Activated CD4-positive, alpha-beta memory T cell treated with anti-CD3 and anti-CD28 coated beads, Interleukin-2, amount 10 ng/mL, durations not matched to agents 7 days and 5 days (primary cell): ENCODE data around the gene OR2L8. TPM values are rescaled to one million over a fixed set of nuclear protein-coding genes. Genes with fewer than 3 reads are reported as not detected.
"Not testable (repeated sequence)": the region's sequence is repeated elsewhere in the genome, so short reads cannot be mapped to it uniquely, and the experiment has no call there.

Source experiments
- CTCF ChIA-PET: fragments of 350-600 bp; sonication (Branson Sonifier 250); formaldehyde crosslinking; loops from one replicate; lab custom pipeline; 2021; ENCODE audit warnings: antibody characterized with exemption, inconsistent platforms; lab: Charles Lee
- POLR2A ChIA-PET: fragments of 350-600 bp; sonication (Branson Sonifier 250); formaldehyde crosslinking; loops from one replicate; lab custom pipeline; 2021; ENCODE audit warnings: antibody characterized with exemption; lab: Charles Lee
- DNase-seq: peaks from one replicate; pipeline ENCODE4 v3.0.0-alpha.2; 2020
- H3K27ac Mint-ChIP-seq: one replicate; pipeline ENCODE4 v1.8.0; 2021; ENCODE audit warnings: mild to moderate bottlenecking, mixed read lengths
- H3K27me3 Mint-ChIP-seq: one replicate; pipeline ENCODE4 v1.8.0; 2021; ENCODE audit warnings: mixed read lengths
- H3K36me3 Mint-ChIP-seq: one replicate; pipeline ENCODE4 v1.8.0; 2021; ENCODE audit warnings: low read depth, mixed read lengths
- H3K4me1 Mint-ChIP-seq: one replicate; pipeline ENCODE4 v1.8.0; 2021; ENCODE audit warnings: mixed read lengths
- H3K4me3 Mint-ChIP-seq: one replicate; pipeline ENCODE4 v1.8.0; 2021; ENCODE audit warnings: mild to moderate bottlenecking, mixed read lengths
- H3K9me3 Mint-ChIP-seq: one replicate; pipeline ENCODE4 v1.8.0; 2021; ENCODE audit warnings: mixed read lengths
- total RNA-seq, 2 experiments: library from RNA; stranded (reverse); gene quantifications; one replicate each; pipeline ENCODE4 v1.2.3, GENCODE V29; 2021

The OR2L8 gene
- total RNA-seq, 2 experiments from 2014 or later: not detected

DNA sequence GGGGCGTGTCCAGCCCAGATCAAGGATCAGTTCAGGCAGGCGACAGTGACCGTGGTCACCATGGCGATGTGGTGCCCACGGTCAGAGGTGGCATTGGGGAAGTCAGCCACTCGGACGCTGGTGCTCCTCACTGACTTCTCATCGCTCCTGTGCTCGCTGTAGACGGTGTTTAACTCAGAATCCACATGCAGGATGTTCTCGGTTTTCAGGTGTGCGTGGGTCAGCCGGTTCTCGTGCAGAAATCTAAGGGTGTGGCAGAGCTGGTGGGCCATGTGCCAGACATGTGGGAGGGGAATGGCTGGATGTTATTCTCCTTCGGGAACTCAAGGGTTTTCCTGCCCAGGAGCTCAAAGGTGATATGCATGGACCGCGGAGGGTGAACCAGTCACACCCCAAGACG, 12.2 kb upstream of the OR2L8 start:
- POLR2A ChIA-PET: no interaction called here
- no peaks in the 10 kb centered on the region for H3K27me3 Mint-ChIP-seq
- H3K4me1 Mint-ChIP-seq: peaks cover 2% of the 10 kb centered on the region
- CTCF ChIA-PET: interaction anchor here (0.8 to 1.8 kb wide), 4 partner anchors 11 to 30 kb away, joined by 3 to 6 read pairs (median 4); no protein-coding TSS in a partner anchor
- DNase-seq: no peak
- H3K4me3 Mint-ChIP-seq: no peak overlapping the region
- no peak overlapping the region for H3K27ac Mint-ChIP-seq
- H3K36me3 Mint-ChIP-seq: no peaks in the 10 kb centered on the region
- H3K9me3 Mint-ChIP-seq: peaks cover 8% of the 10 kb centered on the region

- CTCF ChIA-PET: interaction anchor here (0.6 to 1.8 kb wide), 7 partner anchors 8 to 64 kb away, joined by 3 to 6 read pairs (median 3); no protein-coding TSS in a partner anchor
- H3K9me3 Mint-ChIP-seq, H3K4me1 Mint-ChIP-seq, POLR2A ChIA-PET, H3K27me3 Mint-ChIP-seq, H3K36me3 Mint-ChIP-seq, H3K27ac Mint-ChIP-seq: not testable (repeated sequence)
- DNase-seq: peak; percentile 92
- peak overlapping the region; percentile 76 for H3K4me3 Mint-ChIP-seq
These were observed 11.5 kb upstream of the OR2L8 start for GRCh38 chr1:247936965-247937734.

DNA sequence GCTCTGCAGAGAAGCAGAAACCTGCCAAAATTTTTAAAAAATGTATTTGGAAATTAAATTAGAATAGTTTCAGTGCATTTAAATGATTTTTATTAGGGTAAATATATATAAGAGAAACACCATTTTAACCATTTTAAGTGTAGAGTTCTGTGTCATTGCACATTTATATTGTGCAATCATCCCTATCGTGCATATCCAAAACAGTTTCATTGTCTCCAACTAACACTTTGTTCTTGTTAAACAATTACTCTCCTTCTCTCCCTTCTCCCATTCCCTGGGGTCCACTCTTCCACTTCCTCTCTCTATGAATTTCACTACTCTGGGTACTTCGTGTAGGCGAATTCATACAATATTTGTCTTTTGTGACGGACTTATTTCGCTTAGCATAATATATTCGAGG, 6.0 kb upstream of the OR2L8 start:
- CTCF ChIA-PET: no interaction called here
- H3K36me3 Mint-ChIP-seq: no peaks in the 10 kb centered on the region
- H3K4me1 Mint-ChIP-seq: no peaks in the 10 kb centered on the region
- DNase-seq: no peak
- POLR2A ChIA-PET: no interaction called here
- no peaks in the 10 kb centered on the region for H3K27me3 Mint-ChIP-seq
- H3K9me3 Mint-ChIP-seq: no peaks in the 10 kb centered on the region
- no peak overlapping the region for H3K27ac Mint-ChIP-seq
- H3K4me3 Mint-ChIP-seq: no peak overlapping the region

DNA sequence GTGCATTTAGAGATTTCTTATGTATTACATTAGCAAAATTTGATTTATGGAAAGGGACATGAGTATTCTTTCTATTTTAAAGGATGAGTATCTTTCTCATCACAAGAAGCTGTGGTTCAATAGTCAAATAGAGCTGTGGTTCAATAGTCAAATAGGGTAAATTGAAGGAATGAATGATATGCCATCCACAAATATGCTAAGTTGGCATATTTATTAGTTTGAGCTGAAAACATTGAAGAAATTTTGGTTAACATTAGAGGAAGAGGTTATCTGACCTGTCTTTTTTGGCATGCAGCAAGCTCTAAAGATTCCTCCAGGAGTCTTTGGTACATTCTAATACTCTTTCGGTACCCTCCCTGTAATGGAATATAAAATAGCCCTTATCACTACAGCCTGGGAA, 4.8 kb downstream of the OR2L8 start:
- no peaks in the 10 kb centered on the region for H3K36me3 Mint-ChIP-seq
- H3K4me1 Mint-ChIP-seq: no peaks in the 10 kb centered on the region
- H3K27me3 Mint-ChIP-seq: no peaks in the 10 kb centered on the region
- DNase-seq: no peak
- H3K27ac Mint-ChIP-seq: no peak overlapping the region
- H3K9me3 Mint-ChIP-seq: peaks cover 3% of the 10 kb centered on the region
- H3K4me3 Mint-ChIP-seq: no peak overlapping the region
- ChIA-PET CTCF (no interaction called here), POLR2A (no interaction called here)

GRCh38 chr1:247961791-247962190, 13.1 kb downstream of the OR2L8 start:
- H3K4me3 Mint-ChIP-seq: no peak overlapping the region
- H3K36me3 Mint-ChIP-seq: no peaks in the 10 kb centered on the region
- ChIA-PET CTCF (no interaction called here), POLR2A (no interaction called here)
- no peak for DNase-seq
- H3K4me1 Mint-ChIP-seq: no peaks in the 10 kb centered on the region
- peaks cover 10% of the 10 kb centered on the region for H3K9me3 Mint-ChIP-seq
- no peak overlapping the region for H3K27ac Mint-ChIP-seq
- H3K27me3 Mint-ChIP-seq: no peaks in the 10 kb centered on the region

DNA sequence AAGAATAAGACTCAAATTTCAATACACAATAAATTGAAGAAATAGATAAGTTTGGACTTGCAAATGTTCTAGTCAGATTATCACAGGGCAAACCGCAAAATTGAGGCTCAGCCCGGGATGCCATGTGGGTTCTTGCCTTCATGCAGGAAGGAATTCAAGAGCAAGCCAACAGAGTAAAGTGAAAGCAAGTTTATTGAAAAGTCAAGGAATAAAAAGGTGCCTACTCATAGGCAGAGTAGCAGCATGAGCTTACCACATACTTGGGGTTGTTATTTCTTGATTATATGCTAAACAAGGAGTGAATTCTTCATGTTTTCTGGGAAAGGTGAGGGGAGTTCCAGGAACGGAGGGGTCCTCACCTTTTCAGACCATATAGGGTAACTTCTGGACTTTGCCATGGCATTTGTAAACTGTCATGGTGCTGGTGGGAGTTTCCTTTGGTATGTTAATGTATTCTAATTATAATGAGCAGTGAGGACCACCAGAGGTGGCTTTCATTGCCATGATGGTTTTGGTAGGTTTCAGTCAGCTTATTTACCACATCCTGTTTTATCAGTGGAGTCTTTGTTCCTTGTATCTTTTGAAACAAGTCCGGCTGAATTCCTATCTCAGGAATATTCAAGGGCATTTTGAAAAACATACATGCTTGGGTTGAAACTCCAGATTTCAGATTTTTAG, 14.4 kb downstream of the OR2L8 start:
- POLR2A ChIA-PET: no interaction called here
- no peak overlapping the region for H3K27ac Mint-ChIP-seq
- peaks cover 7% of the 10 kb centered on the region for H3K9me3 Mint-ChIP-seq

GRCh38 chr1:247964933-247965332, 16.3 kb downstream of the OR2L8 start, which contains the start of gene OR2AK2:
Gene OR2AK2 (plus strand): TSS chr1:247965233. CDS start chr1:247965377, 144 bp downstream.
- H3K27me3 Mint-ChIP-seq: no peaks in the 10 kb centered on the region
- POLR2A ChIA-PET: no interaction called here
- CTCF ChIA-PET: no interaction called here
- no peaks in the 10 kb centered on the region for H3K36me3 Mint-ChIP-seq
- no peak for DNase-seq
- H3K27ac Mint-ChIP-seq: no peak within 1 kb of the TSS
- peaks cover 6% of the 10 kb centered on the region for H3K9me3 Mint-ChIP-seq
- no peaks in the 10 kb centered on the region for H3K4me1 Mint-ChIP-seq
- no peak within 1 kb of the TSS for H3K4me3 Mint-ChIP-seq

More for the DNA sequence above, 14.4 kb downstream of the OR2L8 start:
- CTCF ChIA-PET: no interaction called here
- no peaks in the 10 kb centered on the region for H3K36me3 Mint-ChIP-seq
- no peaks in the 10 kb centered on the region for H3K27me3 Mint-ChIP-seq
- H3K4me3 Mint-ChIP-seq: no peak overlapping the region
- DNase-seq: no peak
- H3K4me1 Mint-ChIP-seq: no peaks in the 10 kb centered on the region

DNA sequence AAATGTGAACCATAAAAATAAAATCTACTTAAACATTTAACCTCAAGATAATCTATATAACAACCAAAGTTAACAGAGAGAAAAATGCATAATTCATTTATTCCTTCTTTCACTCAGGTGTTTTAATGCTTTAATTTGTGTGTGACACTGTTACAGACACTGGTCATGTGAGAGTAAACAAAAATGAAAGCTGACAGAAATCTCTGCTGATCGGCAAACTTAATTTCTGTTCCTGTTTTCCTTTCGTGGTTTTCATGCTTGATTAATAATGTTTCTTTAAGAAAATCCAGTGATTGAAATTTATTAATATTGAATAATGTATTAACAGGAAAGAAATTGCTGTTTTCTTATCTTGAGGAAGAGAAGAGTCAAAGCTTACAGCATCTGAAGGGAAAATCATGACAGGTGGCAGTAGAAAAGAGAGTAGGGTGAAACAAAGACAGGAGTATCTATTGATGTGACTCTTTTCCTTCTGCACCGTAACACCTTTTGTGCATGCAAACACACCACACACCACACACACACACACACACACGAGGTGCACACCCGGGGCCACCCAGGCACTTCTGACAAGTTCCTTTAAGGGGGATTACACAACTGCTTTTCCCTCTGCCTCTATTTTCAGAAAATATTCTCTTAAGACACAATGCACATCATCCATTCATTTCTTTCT, 18.0 kb downstream of the OR2L8 start:
- ChIA-PET POLR2A (no interaction called here), CTCF (no interaction called here)
- Mint-ChIP-seq H3K36me3 (no peaks in the 10 kb centered on the region), H3K9me3 (peaks cover 2% of the 10 kb centered on the region), H3K27ac (no peak overlapping the region), H3K4me1 (no peaks in the 10 kb centered on the region), H3K4me3 (no peak overlapping the region), H3K27me3 (no peaks in the 10 kb centered on the region)
- DNase-seq: no peak

DNA sequence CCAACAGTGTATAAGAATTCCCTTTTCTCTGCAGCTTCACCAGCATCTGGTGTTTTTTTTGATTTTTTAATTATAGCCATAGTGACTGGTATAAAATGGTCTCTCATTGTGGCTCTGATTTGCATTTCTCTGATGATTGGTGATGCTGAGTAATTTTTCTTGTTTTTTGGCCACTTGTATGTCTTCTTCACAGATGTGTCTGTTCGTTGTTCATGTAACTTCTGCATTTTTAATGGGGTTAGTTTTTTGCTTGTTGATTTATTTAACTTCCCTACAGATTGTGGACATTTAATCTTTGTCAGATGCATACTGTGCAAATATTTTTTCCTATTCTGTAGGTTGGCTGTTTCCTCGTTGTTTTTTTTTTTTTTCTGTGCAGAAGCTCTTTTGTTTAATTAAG, 44.3 kb downstream of the OR2L8 start:
- H3K27ac Mint-ChIP-seq: no peak overlapping the region
- H3K27me3 Mint-ChIP-seq: no peaks in the 10 kb centered on the region

DNA sequence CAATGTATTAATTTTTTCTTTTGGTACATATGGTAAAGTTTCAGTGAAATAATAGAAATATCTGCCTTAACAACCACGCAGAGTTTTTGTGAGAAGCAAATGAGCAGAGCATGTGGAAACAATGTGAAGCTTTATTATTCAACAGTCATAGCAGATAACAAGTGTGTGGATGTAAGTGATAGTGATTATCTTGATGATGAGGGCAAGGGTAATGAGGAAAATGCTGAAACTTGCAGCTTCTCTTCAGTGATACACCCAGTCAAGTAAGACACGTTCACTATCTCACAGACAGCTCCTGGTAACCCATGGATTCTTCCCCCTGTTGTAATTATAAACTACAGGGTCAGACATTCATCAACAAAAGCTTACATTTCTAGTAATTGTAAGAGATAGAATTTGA, 50.2 kb downstream of the OR2L8 start:
- H3K27me3 Mint-ChIP-seq: no peaks in the 10 kb centered on the region
- H3K4me1 Mint-ChIP-seq: no peaks in the 10 kb centered on the region
- H3K4me3 Mint-ChIP-seq: no peak overlapping the region
- H3K36me3 Mint-ChIP-seq: no peaks in the 10 kb centered on the region
- H3K9me3 Mint-ChIP-seq: peaks cover 8% of the 10 kb centered on the region
- H3K27ac Mint-ChIP-seq: no peak overlapping the region
- ChIA-PET POLR2A (no interaction called here), CTCF (no interaction called here)
- DNase-seq: no peak

More for the DNA sequence above, 44.3 kb downstream of the OR2L8 start:
- ChIA-PET POLR2A (no interaction called here), CTCF (no interaction called here)
- Mint-ChIP-seq H3K4me1 (no peaks in the 10 kb centered on the region), H3K9me3 (peaks cover 8% of the 10 kb centered on the region), H3K4me3 (no peak overlapping the region), H3K36me3 (no peaks in the 10 kb centered on the region)
- DNase-seq: no peak

Other genes with a start within 250 kb of the OR2L8 start
- gene OR6F1, start 232.2 kb upstream of the OR2L8 start, total RNA-seq: not detected
- not detected for gene OR14K1, start 210.2 kb upstream of the OR2L8 start, total RNA-seq
- gene OR14A2, start 200.7 kb upstream of the OR2L8 start, total RNA-seq: not detected
- not detected for gene OR1C1, start 188.3 kb upstream of the OR2L8 start, total RNA-seq
- not detected for gene OR14A16, start 124.7 kb upstream of the OR2L8 start, total RNA-seq
- not detected for gene OR11L1, start 107.0 kb upstream of the OR2L8 start, total RNA-seq
- under 1 TPM; 0.58 to 0.73 TPM for gene TRIM58, start 91.7 kb upstream of the OR2L8 start, total RNA-seq
- gene OR2W3, start 53.3 kb upstream of the OR2L8 start, total RNA-seq: under 1 TPM in 1 of 2 experiments, not detected in 1; 0.30 TPM
- gene OR2T8, start 28.6 kb upstream of the OR2L8 start, total RNA-seq: not detected
- gene OR2AJ1, start 24.0 kb upstream of the OR2L8 start, total RNA-seq: not detected
- gene OR2AK2, start 16.4 kb downstream of the OR2L8 start, total RNA-seq: not detected
- gene OR2L5, start 64.8 kb downstream of the OR2L8 start, total RNA-seq: not detected
- under 1 TPM; 0.10 TPM for gene OR2L2, start 81.2 kb downstream of the OR2L8 start, total RNA-seq
- not detected for gene OR2L3, start 98.0 kb downstream of the OR2L8 start, total RNA-seq
- not detected for gene OR2L13, start 146.3 kb downstream of the OR2L8 start, total RNA-seq
- not detected for gene OR2M5, start 196.3 kb downstream of the OR2L8 start, total RNA-seq
- not detected for gene OR2M2, start 226.0 kb downstream of the OR2L8 start, total RNA-seq
- gene OR2M3, start 248.4 kb downstream of the OR2L8 start, total RNA-seq: not detected